ENCODE data around the gene PARP8.

Gene PARP8

DNA sequence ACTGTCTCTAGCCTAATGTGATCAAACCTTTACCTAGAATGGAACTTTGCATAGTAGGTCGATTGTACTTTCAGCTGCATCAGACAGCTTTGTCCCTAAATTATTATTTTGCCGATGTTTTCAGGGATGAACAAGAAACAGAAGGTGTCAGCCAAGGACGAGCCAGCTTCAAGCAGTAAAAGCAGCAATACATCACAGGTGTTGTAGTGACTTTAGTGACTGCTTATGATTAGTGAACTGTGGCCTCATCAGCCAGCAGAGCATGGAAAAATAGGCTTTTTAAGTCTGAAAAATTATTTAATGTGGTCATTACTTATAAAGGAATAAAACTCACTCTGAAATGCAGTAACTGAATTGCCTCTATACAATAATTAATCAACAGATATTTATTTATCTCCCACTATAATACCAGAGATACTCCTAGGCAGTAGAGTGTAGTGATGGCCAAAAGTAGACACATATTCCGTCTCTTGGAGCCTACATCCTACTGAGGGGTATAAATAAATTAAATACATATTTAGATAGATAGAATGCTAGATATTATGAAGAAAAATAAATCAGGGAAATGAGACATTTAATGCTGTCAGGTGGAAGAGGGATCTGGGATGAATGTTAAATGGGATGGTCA lies 166.3 kb downstream of the PARP8 start:
- no peak for DNase-seq (ENCODE audit: low read depth in 1 of 2, low spot score in 1 of 2)

DNA sequence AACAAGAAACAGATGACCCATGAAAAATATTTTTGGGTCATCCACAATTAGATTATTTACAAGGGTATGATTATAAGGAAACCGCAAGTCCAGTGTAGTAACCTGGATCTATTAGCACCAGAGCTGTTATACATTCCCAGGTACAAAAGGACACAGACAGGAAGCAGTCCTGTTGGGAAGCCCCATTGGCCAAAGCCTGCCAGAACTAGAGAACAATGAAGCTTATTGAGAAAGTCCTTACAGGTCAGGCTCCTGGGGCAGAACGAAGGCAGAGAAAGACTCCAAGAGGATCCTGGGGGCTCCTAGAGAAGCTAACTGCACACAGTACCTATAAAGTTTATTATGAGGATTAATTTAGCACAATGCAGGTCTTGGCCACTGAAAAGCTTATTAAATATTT lies 169.9 kb downstream of the PARP8 start:
- DNase-seq (ENCODE audit: low read depth in 1 of 2, low spot score in 1 of 2), result no peak

DNA sequence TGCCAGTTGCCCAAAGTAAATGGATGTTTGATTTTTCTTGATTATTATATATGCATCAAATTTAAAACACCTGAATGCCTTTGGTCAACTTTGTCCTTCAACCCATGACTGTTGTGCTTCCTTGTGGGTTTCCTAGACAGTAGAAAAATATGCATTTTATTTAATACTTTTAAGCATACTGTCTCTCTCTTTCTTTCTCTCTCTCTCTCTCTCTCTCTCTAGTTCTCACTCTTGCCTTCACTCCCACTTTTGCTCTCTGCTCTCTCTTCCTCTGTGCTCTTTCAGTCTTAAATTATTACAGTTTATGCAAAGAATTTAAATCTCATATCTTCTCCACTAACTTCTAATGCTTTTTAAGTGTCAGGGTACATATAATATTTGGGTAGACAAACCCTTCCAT lies 173.0 kb downstream of the PARP8 start:
- no peak for DNase-seq (ENCODE audit: low read depth in 1 of 2, low spot score in 1 of 2)

DNA sequence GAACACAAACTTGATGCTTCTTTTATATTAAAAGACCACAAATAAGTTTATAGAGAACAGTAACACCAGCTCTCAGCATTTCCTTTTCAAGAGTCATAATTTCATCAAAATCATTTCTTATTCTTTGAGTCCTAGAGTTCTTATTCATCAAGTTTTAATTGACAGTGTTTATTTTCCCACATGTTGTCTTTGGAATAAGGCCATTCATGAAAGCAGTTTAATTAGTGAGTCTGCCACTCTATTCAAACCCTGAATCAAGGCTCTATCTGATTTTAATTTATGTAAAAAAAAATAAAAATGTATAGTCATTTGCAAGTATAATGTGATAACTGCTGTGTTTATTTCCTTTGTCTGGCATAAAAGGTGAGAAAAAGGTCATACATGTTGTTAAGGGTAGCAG lies 176.7 kb downstream of the PARP8 start:
- no peak for DNase-seq (ENCODE audit: low read depth in 1 of 2, low spot score in 1 of 2)

DNA sequence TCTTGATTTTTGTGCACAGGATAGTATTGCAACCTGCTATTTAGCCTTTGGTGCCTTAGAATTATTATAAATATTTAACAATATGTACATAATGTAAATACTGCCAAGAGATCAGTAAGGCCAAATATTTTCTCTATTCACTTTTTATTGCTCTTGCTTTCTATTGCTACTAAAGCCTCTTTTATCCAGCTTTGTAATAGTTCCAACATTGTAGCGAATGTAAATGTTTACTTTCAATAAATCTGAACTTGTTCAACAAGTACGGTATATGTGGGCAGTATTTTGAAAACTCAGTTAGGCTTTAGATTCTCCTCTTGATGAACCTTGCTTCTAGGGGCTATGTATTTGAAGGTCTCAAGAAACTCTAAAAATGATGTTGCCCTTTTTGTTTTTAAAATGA lies 179.8 kb downstream of the PARP8 start:
- no peak for DNase-seq (ENCODE audit: low read depth in 1 of 2, low spot score in 1 of 2)

DNA sequence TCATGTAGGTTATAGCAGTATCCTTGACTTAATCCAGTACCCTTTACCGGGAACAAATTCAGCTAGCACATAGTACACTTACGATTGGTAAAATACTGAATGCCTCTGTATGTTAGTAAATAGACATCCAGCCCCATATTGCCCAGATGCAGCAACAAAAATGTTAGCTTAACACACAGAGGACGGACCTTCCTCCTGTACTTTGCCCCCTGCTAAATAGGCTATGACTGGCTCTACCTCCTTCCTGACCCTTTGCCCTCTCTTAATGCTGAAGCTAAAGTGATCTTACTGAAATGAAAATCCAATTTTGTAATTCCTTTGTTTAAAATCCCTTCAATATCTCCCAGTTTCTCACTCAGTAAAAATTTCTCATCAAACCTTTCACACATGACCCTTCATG lies 183.1 kb downstream of the PARP8 start:
- no peak for DNase-seq (ENCODE audit: low read depth in 1 of 2, low spot score in 1 of 2)

DNA sequence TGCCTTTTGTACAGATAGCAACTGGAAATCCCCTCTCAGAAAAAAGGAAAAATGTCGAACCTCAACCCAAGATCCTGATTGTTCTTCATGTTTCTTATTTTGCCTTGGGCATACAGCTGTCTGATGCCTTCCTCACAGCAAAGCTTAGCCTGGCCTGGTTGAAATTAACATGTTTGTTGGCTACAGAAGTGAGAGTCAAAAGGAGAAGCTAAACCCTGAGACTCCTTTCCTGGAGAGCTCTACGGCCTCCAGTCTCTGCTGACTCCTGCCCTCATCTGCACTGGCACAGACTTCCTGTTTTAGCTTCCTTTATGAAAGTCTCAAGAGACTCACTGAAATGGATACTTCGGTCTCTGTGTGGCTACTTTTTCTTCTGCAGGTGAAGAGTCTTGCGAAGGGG lies 186.7 kb downstream of the PARP8 start:
- DNase-seq (ENCODE audit: low read depth in 1 of 2, low spot score in 1 of 2), result no peak

DNA sequence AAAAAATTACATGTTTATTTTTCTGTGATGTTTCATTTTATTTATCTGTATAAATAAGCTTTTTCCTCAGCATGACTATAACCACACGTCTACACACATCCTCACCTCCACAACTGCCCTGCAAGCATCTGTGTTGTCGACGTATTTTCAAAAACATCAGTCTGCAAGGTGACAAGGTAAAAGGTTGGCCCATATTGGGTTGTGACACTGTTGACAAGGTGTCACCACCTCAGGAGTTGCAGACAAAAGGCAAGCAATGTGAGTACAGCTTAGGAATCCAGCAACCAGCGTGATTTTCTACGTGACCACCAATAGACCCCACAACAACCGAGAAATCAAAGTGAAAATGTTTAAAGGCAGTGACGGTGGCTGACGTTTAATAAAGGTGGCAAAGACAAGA lies 187.6 kb downstream of the PARP8 start:
- no peak for DNase-seq (ENCODE audit: low read depth in 1 of 2, low spot score in 1 of 2)

DNA sequence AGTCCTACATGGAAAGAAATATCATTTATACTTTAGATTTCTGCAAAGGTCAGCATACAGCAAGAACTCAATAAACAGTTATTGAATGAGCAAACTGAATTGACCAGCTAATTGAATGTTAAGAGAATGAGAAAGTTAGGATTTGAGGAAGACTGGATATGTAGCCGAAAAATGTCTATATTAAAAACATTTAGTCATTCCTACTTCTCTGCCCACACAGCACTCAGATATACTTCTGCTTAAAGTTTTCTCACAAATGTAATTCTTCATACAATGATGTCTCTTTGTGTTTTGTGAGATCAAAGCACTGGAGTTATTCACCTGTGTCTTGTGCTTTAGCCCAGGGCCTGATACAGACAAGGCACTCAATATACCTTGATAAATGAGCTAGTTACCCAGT lies 188.6 kb downstream of the PARP8 start:
- DNase-seq (ENCODE audit: low read depth in 1 of 2, low spot score in 1 of 2), result no peak

DNA sequence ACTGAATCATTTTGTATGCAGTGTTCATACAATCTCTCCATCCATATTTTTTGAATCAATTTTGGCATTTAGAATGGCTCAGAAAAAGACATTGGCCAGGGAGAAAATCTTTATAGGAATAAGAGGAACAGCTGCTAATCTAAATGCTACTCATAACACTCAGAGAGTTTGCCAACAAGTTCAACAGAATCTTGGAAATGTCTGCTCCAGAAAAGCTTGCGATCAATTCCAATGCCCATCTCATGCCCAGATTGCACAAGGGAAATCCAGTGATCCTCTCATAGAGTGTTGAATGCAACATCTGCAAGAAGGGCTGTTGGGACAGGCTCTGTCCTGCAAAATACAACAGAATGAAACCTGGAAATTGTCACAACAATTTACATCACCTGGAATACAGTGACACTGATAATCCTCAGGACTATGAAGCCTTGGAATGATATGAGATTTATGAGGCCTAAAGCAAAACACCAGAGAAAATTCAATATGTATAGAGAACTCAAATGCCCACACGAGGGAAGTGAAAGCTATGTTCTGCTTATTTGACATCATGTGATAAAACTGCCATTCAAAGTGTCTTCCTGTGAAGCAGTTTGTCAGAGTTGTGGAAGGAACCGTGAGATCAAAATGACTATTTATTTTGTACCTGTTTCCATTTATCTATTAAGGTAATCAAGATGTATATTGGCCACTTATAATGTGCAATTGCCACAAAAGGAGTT lies 190.1 kb downstream of the PARP8 start:
- DNase-seq (ENCODE audit: low read depth in 1 of 2, low spot score in 1 of 2), result no peak

DNA sequence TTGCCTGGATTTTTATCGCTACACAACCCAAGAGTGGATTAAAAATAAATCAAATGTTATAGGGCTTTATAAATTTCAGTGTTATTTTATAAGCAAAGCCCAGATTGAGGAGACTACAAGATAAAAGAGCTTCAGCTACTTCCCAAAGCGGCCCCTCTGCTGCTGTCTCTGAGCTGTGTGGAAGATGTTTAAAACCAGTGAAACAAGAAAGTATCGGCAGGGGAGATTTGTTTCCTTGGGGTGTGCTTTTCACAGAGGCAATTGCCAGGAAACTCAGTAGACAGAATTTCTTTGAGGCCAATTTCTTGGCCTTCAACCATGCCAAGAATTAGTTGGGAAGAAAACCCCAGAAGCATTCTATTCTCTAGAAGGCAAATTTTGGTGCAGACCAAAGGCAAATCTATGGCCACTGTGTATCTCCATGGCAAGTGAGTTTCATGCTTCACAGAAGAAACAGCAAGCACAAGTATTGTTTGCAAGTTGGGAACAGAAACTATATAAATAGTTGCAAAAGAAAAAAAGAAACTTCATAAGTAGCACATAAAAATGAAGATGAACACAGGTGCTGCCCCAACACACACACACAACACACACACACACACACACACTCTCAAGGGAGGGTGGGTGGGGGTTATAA lies 197.2 kb downstream of the PARP8 start:
- DNase-seq (ENCODE audit: low read depth in 1 of 2, low spot score in 1 of 2), result no peak

DNA sequence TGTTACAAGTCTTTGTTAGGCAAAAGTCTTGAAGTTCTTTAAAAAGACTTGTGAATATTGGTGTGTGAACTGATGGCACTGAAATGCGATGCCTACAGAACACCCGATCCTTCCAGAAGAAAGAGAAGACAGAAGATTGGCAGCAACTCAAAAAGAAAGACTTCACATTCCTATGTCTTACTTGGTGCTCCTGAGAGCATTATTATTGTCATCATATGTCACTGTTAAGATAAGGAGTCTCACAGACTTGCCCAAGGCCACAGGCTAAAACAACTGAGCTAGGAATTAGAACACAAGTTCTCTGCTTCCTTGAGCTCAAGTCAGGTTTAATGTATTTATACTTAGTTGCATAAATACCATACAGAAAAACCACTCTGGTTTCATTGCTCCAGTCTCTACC lies 198.0 kb downstream of the PARP8 start:
- no peak for DNase-seq (ENCODE audit: low read depth in 1 of 2, low spot score in 1 of 2)

DNA sequence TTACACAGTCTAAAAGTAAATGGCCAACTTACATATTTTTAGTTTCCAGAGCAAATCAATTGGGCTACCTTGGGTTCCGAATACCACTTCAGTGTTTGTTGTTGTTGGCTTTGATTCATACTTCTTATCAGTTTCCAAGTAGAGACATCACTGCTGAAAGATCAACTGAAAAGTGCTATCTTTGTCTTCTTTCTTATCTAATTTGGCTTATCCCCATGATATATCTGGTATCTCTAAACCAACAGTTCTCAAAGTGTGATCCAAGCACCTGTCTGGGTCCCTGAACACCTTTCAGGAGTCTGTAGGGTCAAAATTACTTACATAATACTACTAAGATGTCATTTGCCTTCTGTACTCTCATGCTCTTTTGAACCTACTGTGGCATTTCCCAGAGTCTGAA lies 200.0 kb downstream of the PARP8 start:
- DNase-seq (ENCODE audit: low read depth in 1 of 2, low spot score in 1 of 2), result no peak

DNA sequence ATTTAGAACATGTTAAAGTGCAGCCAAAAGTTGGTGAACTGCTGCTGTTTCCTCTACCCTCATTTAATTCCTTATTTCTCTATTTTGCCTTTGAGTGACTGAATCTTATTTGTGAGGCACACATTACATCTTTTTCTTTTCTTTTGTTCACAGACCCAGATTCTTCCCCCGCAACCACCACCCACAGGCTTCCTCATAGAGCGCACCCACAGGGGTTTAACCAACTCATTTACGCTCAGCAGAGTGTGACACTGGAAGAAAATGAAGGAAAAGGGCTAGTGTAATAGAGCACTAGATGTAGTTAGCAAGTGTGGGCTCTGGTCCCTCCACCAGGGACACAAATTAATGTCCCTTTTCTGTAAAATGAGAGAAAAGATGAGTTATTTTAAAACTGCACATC lies 200.7 kb downstream of the PARP8 start:
- DNase-seq (ENCODE audit: low read depth in 1 of 2, low spot score in 1 of 2), result no peak

DNA sequence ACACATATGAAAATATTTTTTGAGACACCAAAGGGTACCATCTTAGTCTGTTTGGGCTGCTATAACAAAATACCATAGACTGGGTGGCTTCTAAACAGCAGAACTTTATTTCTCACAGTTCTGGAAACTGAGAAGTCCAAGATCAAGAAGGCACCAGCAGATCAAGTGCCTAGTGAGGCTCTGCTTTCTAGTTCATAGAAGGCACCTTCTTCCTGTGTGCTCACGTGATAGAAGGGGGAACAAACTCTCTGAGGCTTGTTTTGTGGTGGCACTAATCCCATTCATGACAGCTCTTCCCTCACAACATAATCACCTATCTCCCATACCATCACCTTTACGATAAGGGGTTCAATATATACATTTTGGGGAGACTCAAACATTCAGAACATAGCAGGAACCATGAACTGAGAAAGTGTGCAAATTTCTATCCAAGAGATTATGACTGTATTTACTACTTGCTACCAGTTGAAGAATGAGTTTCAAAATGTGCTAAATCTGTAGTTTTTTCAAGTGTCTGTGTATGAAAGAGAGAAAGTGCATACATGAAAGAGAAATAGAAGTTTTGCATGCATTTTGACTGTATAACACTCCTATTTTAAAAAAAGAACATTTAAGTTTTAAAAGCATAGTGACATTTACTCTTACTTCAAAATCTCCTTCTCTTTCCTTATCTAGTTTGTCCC lies 207.3 kb downstream of the PARP8 start:
- no peak for DNase-seq (ENCODE audit: low read depth in 1 of 2, low spot score in 1 of 2)

DNA sequence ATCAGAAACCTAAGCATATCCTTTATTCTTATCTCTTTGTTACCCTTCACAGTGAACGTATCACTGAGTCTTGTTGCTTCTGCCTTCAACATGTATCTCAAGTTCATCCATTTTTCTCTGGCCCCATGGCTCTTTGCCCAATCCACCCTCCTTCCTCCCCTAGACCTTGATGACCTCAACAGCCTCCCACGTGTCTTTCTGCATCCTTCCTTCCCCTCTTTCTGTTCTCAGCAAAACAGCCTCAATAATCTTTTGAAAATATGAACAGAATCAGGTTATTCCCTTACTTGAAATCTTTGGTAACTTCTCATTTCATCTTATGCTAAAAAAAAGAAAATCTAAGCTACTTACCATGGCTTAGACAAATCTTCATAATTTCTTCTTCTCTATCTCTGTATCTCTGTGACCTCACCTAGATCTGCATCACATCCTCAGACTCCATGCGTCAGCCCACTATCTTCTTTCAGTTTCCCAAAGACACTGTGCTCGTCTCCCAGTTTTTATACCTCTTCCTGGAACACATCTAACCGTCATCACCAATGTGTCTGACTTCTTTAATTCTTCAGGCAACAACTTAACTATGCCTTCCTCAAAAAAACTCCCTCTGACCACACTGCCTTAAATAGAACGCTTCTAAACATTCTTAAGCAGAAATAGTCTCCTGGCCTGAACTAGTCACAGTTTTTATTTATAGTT lies 208.0 kb downstream of the PARP8 start:
- no peak for DNase-seq (ENCODE audit: low read depth in 1 of 2, low spot score in 1 of 2)

DNA sequence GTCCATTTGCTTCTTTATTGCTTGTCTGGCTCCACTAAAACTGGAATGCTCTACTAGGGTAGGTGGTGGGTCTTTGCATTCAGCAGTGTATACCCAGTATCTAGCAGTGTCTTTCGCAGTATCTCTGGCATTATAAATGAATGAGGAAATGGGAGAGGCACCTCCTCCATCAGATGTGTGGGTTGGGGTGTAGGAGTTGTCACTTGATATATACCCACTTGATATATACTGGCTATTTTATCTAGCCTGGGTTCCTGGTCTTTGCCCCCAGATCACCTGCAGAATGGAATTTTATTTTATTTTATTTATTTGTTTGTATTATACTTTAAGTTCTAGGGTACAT lies 208.5 kb downstream of the PARP8 start:
- DNase-seq (ENCODE audit: low read depth in 1 of 2, low spot score in 1 of 2), result no peak

DNA sequence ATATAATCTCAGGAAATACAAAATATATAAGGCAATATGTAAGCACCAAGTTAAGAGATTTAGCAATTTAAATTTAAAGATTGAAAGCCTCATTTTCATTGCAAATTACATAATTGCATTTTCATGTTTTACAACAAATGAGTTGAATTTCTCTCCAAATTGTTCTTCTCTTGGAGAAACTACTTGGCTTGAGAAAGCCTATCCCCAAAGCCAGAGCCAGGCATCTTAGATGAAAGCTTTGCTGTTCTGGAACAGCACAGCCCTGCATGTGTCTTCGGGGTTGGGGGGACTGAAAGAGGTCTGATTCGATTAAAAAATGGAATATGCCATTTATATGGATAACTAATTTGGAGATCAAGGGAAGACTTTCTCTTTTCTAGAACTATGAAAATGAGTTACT lies 212.0 kb downstream of the PARP8 start:
- no peak for DNase-seq (ENCODE audit: low read depth in 1 of 2, low spot score in 1 of 2)

DNA sequence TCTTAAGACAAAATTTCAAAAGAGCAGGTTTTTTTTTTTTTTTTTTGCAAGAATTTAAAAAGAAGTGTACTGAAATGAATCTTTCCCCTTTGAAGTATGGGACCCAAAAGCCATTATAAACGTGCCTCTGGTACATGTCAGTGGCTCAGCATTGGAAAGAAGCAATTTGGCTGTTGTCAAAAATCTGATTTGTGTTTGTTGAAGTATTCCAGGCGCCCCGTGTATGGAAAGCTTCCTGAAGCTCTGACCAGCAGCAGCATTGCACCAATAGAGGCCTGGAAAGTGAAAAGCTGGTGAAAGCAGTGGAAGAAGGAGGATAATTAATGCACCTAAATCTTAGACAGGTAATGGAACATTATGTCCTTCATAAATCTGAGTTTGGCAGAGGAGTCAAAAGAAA lies 215.0 kb downstream of the PARP8 start:
- DNase-seq (ENCODE audit: low read depth in 1 of 2, low spot score in 1 of 2), result no peak

DNA sequence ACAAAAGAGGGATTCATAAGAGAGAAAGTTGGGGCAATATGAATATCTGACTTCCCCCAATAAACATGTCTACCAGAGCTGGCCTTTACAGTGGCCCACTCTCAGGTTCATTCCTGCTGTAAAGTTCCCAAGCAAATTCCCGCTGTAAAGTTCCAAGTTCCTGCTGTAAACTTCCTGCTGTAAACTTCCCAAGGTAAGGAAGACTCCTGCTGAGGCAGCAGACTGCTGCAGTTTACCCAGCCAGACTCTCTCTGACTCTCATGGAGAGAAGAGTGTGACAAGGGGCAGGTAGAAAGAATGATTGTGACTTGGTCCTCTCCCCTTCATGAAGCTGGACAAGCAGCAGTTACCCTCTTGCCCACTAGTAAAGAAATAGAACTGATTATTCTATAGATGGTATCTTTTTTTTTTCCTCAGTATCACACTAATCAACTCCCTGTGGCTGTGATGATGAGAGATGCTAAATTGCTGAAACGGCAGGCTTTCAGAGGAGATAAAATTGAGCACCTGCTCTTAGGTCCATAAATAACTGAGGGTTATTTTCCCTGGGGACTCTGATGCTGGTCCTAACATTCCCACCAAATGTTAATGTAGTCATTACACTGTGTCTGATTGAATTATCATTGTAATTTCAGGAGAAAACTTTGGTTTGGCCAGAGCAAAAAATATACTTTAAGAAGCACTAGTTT lies 220.4 kb downstream of the PARP8 start:
- DNase-seq (ENCODE audit: low read depth in 1 of 2, low spot score in 1 of 2), result no peak

All from activated CD4-positive, alpha-beta T cell treated with anti-CD3 and anti-CD28 coated beads, Interleukin-2, amount 50 U/mL, for 24 hours (primary cell).